ENCODE measurements around the gene HACD2. TPM values are rescaled to one million over a fixed set of nuclear protein-coding genes. Genes with fewer than 3 reads are reported as not detected.

Gene HACD2
- total RNA-seq, 2 experiments from 2014 or later = 24.3 to 28.8 TPM

Other genes with a start within 250 kb of the HACD2 start
- gene ADCY5, start 136.0 kb downstream of the HACD2 start, total RNA-seq = not detected